ENCODE data around the gene ASCL1. TPM values are rescaled to one million over a fixed set of nuclear protein-coding genes. Genes with fewer than 3 reads are reported as not detected.

Gene ASCL1
- total RNA-seq, 1 donor from 2014 or later: 0.21 TPM

DNA sequence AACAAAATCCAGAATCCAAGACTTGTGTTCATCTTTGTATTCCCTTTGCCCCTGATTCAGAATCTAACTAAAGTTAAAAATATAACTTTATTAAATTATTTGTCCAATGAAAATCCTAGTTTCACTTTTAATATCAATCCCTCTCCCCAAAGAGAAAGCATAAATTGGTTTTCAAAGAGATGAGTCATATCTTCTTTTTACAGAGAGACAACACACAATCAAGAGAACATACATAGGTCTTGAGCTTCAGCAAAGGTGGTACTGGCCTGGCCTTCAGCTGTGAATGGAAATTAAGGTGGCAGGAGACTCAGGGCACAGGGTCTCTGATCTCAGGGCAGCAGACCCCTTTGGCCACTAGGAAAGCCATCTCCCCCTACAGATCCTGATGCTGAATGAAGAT, 4.3 kb upstream of the ASCL1 start:
- Mint-ChIP-seq H3K4me1 (peaks cover 45% of the 10 kb centered on the region), H3K27me3 (ENCODE audit: insufficient read depth, low read depth) (peaks cover 54% of the 10 kb centered on the region), H3K4me3 (no peak overlapping the region), H3K27ac (no peak overlapping the region), H3K9me3 (peaks cover 5% of the 10 kb centered on the region), H3K36me3 (no peaks in the 10 kb centered on the region)
- Histone ChIP-seq H3K4me1 (peaks cover 46% of the 10 kb centered on the region), H3K36me3 (no peaks in the 10 kb centered on the region), H3F3A (ENCODE audit: low read depth) (peaks cover 28% of the 10 kb centered on the region), H3K4me2 (no peak overlapping the region), H3K27ac (no peak overlapping the region), H3K9me3 (ENCODE audit: low read depth) (no peaks in the 10 kb centered on the region), H3K79me2 (ENCODE audit: low read depth) (no peaks in the 10 kb centered on the region), H3K9ac (no peak overlapping the region), H2AFZ (replicated peaks) (no peak overlapping the region), H3K4me3 (no peak overlapping the region), H3K27me3 (peaks cover 100% of the 10 kb centered on the region), H4K20me1 (ENCODE audit: low read depth) (peaks cover 31% of the 10 kb centered on the region)
- TF ChIP-seq EZH2 (IDR thresholded peaks at IDR 0.05) (no peak), EZH2phosphoT487 (IDR thresholded peaks at IDR 0.05) (no peak)
- TF ChIP-seq, protein P1, sequence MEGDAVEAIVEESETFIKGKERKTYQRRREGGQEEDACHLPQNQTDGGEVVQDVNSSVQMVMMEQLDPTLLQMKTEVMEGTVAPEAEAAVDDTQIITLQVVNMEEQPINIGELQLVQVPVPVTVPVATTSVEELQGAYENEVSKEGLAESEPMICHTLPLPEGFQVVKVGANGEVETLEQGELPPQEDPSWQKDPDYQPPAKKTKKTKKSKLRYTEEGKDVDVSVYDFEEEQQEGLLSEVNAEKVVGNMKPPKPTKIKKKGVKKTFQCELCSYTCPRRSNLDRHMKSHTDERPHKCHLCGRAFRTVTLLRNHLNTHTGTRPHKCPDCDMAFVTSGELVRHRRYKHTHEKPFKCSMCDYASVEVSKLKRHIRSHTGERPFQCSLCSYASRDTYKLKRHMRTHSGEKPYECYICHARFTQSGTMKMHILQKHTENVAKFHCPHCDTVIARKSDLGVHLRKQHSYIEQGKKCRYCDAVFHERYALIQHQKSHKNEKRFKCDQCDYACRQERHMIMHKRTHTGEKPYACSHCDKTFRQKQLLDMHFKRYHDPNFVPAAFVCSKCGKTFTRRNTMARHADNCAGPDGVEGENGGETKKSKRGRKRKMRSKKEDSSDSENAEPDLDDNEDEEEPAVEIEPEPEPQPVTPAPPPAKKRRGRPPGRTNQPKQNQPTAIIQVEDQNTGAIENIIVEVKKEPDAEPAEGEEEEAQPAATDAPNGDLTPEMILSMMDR (IDR thresholded peaks at IDR 0.05): no peak
- DNase-seq (ENCODE audit: low spot score): no peak

DNA sequence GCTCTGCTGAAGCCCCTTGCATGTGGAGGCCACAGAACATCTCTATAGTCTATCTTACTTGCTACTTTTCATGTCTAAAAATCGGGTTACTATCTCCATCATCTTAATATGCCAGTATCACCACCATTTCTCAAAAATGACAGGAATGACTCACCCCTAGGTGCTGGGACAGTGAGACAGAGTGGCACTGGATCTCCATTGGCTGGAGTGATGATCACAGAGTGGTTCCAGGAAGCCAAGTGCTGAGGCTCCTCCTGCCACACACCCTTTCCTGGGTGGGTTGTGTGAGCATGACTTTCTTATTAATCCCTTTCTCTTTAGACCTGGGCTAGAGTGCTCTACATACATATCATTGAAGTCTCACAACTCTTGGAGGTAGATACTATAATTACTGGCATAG, 3.3 kb upstream of the ASCL1 start:
- Histone ChIP-seq H3K9me3 (ENCODE audit: low read depth) (no peaks in the 10 kb centered on the region), H3K27me3 (peaks cover 100% of the 10 kb centered on the region), H3K36me3 (no peaks in the 10 kb centered on the region), H3F3A (ENCODE audit: low read depth) (peaks cover 37% of the 10 kb centered on the region), H3K9ac (no peak overlapping the region), H3K4me2 (no peak overlapping the region), H3K27ac (no peak overlapping the region), H3K79me2 (ENCODE audit: low read depth) (no peaks in the 10 kb centered on the region), H3K4me3 (no peak overlapping the region), H4K20me1 (ENCODE audit: low read depth) (peaks cover 36% of the 10 kb centered on the region), H2AFZ (replicated peaks) (no peak overlapping the region), H3K4me1 (peaks cover 46% of the 10 kb centered on the region)
- Mint-ChIP-seq H3K4me1 (peaks cover 48% of the 10 kb centered on the region), H3K27me3 (ENCODE audit: insufficient read depth, low read depth) (peaks cover 54% of the 10 kb centered on the region), H3K9me3 (peaks cover 5% of the 10 kb centered on the region), H3K36me3 (no peaks in the 10 kb centered on the region), H3K4me3 (no peak overlapping the region), H3K27ac (no peak overlapping the region)
- TF ChIP-seq, protein P1 (IDR thresholded peaks at IDR 0.05): no peak
- TF ChIP-seq EZH2phosphoT487 (IDR thresholded peaks at IDR 0.05) (no peak), EZH2 (IDR thresholded peaks at IDR 0.05) (no peak)
- DNase-seq (ENCODE audit: low spot score): no peak

DNA sequence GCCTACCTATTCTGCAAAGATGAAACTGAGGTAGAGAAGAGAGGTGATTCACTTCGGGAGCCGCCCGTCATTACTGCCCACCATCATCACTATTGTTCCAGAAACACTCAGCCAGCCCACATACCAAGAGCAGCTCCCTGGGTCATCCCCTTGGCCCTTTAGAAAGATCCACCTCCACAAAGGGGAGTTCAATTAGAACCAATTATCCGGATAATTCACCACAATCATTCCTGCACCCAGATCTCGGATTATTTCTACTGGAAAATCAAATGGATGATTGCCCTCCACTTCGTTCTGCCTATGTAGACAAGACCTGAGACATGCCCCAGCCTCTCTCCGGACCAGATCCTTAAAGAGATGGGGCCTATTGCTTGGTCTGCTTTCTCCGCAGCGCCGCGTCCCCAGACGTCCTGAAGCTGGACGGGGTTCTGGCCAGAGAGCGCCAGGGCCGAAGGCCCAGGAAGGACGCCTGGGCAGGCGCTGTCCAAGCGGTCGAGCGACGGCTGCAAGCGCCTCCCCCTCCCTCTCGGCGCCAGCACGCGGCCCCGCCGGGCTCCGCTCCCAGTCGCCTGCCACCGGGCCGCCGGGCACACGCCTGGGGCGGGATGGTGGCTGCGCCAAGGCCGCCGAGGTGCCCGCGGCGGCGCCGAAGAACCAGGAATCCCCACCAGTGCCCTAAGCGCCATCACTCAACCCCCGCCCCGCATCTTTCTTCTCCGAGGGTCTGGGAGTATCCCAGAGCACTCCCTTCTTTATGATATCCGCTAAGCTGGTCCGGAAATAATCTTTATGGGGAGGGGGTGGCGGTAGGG, 1.3 kb upstream of the ASCL1 start:
- Histone ChIP-seq H3F3A (ENCODE audit: low read depth) (peaks cover 28% of the 10 kb centered on the region), H4K20me1 (ENCODE audit: low read depth) (peaks cover 53% of the 10 kb centered on the region), H2AFZ (replicated peaks) (no peak overlapping the region), H3K4me2 (peak overlapping the region; percentile 92), H3K27me3 (peaks cover 100% of the 10 kb centered on the region), H3K36me3 (no peaks in the 10 kb centered on the region), H3K27ac (no peak overlapping the region), H3K4me3 (peak overlapping the region; percentile 65), H3K9me3 (ENCODE audit: low read depth) (no peaks in the 10 kb centered on the region), H3K4me1 (peaks cover 42% of the 10 kb centered on the region), H3K79me2 (ENCODE audit: low read depth) (no peaks in the 10 kb centered on the region), H3K9ac (no peak overlapping the region)
- peak; percentile 76 for DNase-seq (ENCODE audit: low spot score)
- Mint-ChIP-seq H3K9me3 (peaks cover 5% of the 10 kb centered on the region), H3K4me3 (peak overlapping the region; percentile 96), H3K4me1 (peaks cover 47% of the 10 kb centered on the region), H3K27ac (no peak overlapping the region), H3K27me3 (ENCODE audit: insufficient read depth, low read depth) (peaks cover 60% of the 10 kb centered on the region), H3K36me3 (no peaks in the 10 kb centered on the region)
- TF ChIP-seq EZH2 (IDR thresholded peaks at IDR 0.05) (peak; percentile 66), EZH2phosphoT487 (IDR thresholded peaks at IDR 0.05) (peak; percentile 69)
- TF ChIP-seq, protein P1 (IDR thresholded peaks at IDR 0.05): peak; percentile 2

Data from neural progenitor cell (in vitro differentiated cells).